HCT116 (cell line): Measurements from ENCODE around the gene RNASET2. TPM values are rescaled to one million over a fixed set of nuclear protein-coding genes. Genes with fewer than 3 reads are reported as not detected.

Experiments used
- ATAC-seq: fragments of 200-7000 bp; cut with Tn5 transposase; 2 replicates; pipeline ENCODE4 v1.9.1; 2020; ENCODE audit warnings: mild to moderate bottlenecking, moderate library complexity
- BruUV-seq: library from RNA; stranded (reverse); fragments of 400-500 nt; replicated peaks from 2 replicates; lab custom pipeline; 2021; lab: Mats Ljungman, UMichigan
- CTCF ChIA-PET: fragments of 300-600 bp; sonication (Branson Sonifier 250); formaldehyde crosslinking; loops from one replicate; lab custom pipeline; 2021; ENCODE audit warnings: antibody characterized with exemption; lab: Charles Lee
- POLR2A ChIA-PET: fragments of 300-600, 350-600 bp; sonication (Branson Sonifier 250); formaldehyde crosslinking; loops from one replicate; lab custom pipeline; 2021; ENCODE audit warnings: antibody characterized with exemption; lab: Charles Lee
- RAD21 ChIA-PET, 2 experiments: fragments of 300-600 bp; sonication (Branson Sonifier 250); formaldehyde crosslinking; loops; one replicate each; lab custom pipeline; 2023; ENCODE audit warnings: low total read pairs in 2 of 2; ENCODE audit not compliant: uncharacterized antibody in 2 of 2, unreplicated experiment in 2 of 2, low non-redundant PET in 1 of 2; lab: Charles Lee
- DNase-seq: peaks from one replicate; pipeline ENCODE4 v3.0.0-alpha.2; 2010; ENCODE audit warnings: low read depth, low spot score
- H2AFZ ChIP-seq: fragments of 200-600 bp; shearing (Covaris generic), sonication (generic); 2 replicates; pipeline ENCODE4 v1.6.1; 2017; ENCODE audit warnings: low read depth, mixed run types, mixed read lengths, antibody characterized with exemption, low read length; ENCODE audit not compliant: poor library complexity, severe bottlenecking
- H3K27ac ChIP-seq: 2 replicates; pipeline ENCODE4 v1.5.1; 2012; ENCODE audit warnings: low read depth, low read length
- H3K27me3 ChIP-seq: fragments of 200-600 bp; sonication (generic); 2 replicates; pipeline ENCODE4 v1.6.1; 2016; ENCODE audit warnings: mixed run types, low read length, mixed read lengths; ENCODE audit not compliant: insufficient read depth
- H3K36me3 ChIP-seq, 2 experiments: fragments of 200-500 bp in 1 of 2; fragments of 200-600 bp in 1 of 2; sonication (Bioruptor generic) in 1 of 2; sonication (generic) in 1 of 2; 2 replicates each; pipeline versions ENCODE4 v1.5.1 to v1.6.1; 2014 to 2016; ENCODE audit warnings: low read length in 2 of 2, inconsistent platforms in 1 of 2, mixed read lengths in 1 of 2, mixed run types in 1 of 2; ENCODE audit not compliant: insufficient read depth in 2 of 2, control insufficient read depth in 1 of 2
- H3K4me1 ChIP-seq, 2 experiments: fragments of 200-600 bp in 1 of 2; sonication (generic) in 1 of 2; 2 replicates each; pipeline versions ENCODE4 v1.5.1 to v1.6.1; 2012 to 2017; ENCODE audit warnings: low read length in 2 of 2, inconsistent platforms in 1 of 2, mild to moderate bottlenecking in 1 of 2, mixed read lengths in 1 of 2, mixed run types in 1 of 2, moderate library complexity in 1 of 2; ENCODE audit not compliant: insufficient read depth in 2 of 2, control insufficient read depth in 1 of 2
- H3K4me2 ChIP-seq: fragments of 200-600 bp; sonication (generic); 2 replicates; pipeline ENCODE4 v1.6.1; 2017; ENCODE audit warnings: mixed run types, low read length, mixed read lengths
- H3K4me3 ChIP-seq, 2 experiments: fragments of 200-600 bp in 1 of 2; sonication (generic) in 1 of 2; replicated peaks in 1 of 2; 2 replicates each; pipeline ENCODE4 v1.5.1; 2011 to 2016; ENCODE audit warnings: low read length in 2 of 2, control low read depth in 1 of 2, low read depth in 1 of 2, mild to moderate bottlenecking in 1 of 2, mixed read lengths in 1 of 2, mixed run types in 1 of 2
- H3K79me2 ChIP-seq: fragments of 200-600 bp; sonication (generic); 2 replicates; pipeline ENCODE4 v1.6.1; 2017; ENCODE audit warnings: mild to moderate bottlenecking, mixed run types, low read length, moderate library complexity, mixed read lengths; ENCODE audit not compliant: insufficient read depth
- H3K9ac ChIP-seq: fragments of 200-600 bp; sonication (generic); 2 replicates; pipeline ENCODE4 v1.6.1; 2016; ENCODE audit warnings: low read length, mixed read lengths
- H3K9me2 ChIP-seq: fragments of 200-600 bp; sonication (generic), shearing (Covaris generic); 2 replicates; pipeline ENCODE4 v1.6.1; 2017; ENCODE audit warnings: mixed run types, mild to moderate bottlenecking, moderate library complexity; ENCODE audit not compliant: insufficient read depth
- H3K9me3 ChIP-seq, 2 experiments: fragments of 200-500 bp in 1 of 2; fragments of 200-600 bp in 1 of 2; sonication (Bioruptor generic) in 1 of 2; sonication (generic) in 1 of 2; 2 replicates each; pipeline ENCODE4 v1.6.1; 2014 to 2017; ENCODE audit warnings: low read length in 2 of 2, mixed read lengths in 2 of 2, inconsistent platforms in 1 of 2, low read depth in 1 of 2, mild to moderate bottlenecking in 1 of 2, mixed run types in 1 of 2, moderate library complexity in 1 of 2; ENCODE audit not compliant: control insufficient read depth in 1 of 2, insufficient read depth in 1 of 2
- H4K20me1 ChIP-seq: fragments of 200-600 bp; sonication (generic), shearing (Covaris generic); 2 replicates; pipeline ENCODE4 v1.6.1; 2017; ENCODE audit warnings: mixed run types, mild to moderate bottlenecking, moderate library complexity; ENCODE audit not compliant: insufficient read depth
- CEBPB ChIP-seq: IDR thresholded peaks from 2 replicates; pipeline ENCODE4 v1.6.1; 2012; ENCODE audit warnings: low read depth
- EGR1 ChIP-seq: IDR thresholded peaks from 2 replicates; pipeline ENCODE4 v1.6.1; 2012; ENCODE audit warnings: low read depth
- SP1 ChIP-seq: IDR thresholded peaks from 2 replicates; pipeline ENCODE4 v1.6.1; 2012; ENCODE audit warnings: low read depth
- SRF ChIP-seq: IDR thresholded peaks from 2 replicates; pipeline ENCODE4 v1.6.1; 2012; ENCODE audit warnings: low read depth
- ZFX ChIP-seq: fragments of 450-650 bp; IDR thresholded peaks from 2 replicates; pipeline ENCODE4 v1.6.1; 2017
- ZNF274 ChIP-seq: fragments of 200-500 bp; sonication (Bioruptor generic); IDR thresholded peaks from 2 replicates; pipeline ENCODE4 v1.6.1; 2014; ENCODE audit warnings: mild to moderate bottlenecking, low read depth, low read length, inconsistent platforms
- intact Hi-C: fragments of 100-400 bp; cut with micrococcal nuclease; formaldehyde crosslinking; loops from 2 replicates; pipeline ENCODE4 v1.10.0; 2022
- total RNA-seq: library from RNA; stranded (reverse); gene quantifications from one replicate; pipeline ENCODE4 v1.2.1, GENCODE V29; 2021; ENCODE audit not compliant: unreplicated experiment
- TF ChIP-seq, protein P1 (sequence below), 3 experiments: fragments of 200-600 bp in 1 of 3; sonication (generic) in 1 of 3; IDR thresholded peaks in 2 of 3; conservative IDR thresholded peaks in 1 of 3; 2 replicates each; pipeline ENCODE4 v1.5.1; 2012 to 2017; ENCODE audit warnings: low read depth in 2 of 3, low read length in 2 of 3, antibody characterized with exemption in 1 of 3, borderline replicate concordance in 1 of 3, control low read depth in 1 of 3, mild to moderate bottlenecking in 1 of 3, mixed read lengths in 1 of 3, mixed run types in 1 of 3, moderate library complexity in 1 of 3; ENCODE audit not compliant: insufficient read depth in 1 of 3
- TF ChIP-seq, protein P2 (sequence below): IDR thresholded peaks from 2 replicates; pipeline ENCODE4 v1.6.1; 2012; ENCODE audit warnings: low read depth

RNASET2 gene
- total RNA-seq, 1 experiment from 2014 or later = 32.8 TPM

- Histone ChIP-seq H3K9ac (no peak overlapping the region), H3K9me2 (no peaks in the 10 kb centered on the region), H3K9me3 (no peaks in the 10 kb centered on the region), H4K20me1 (no peaks in the 10 kb centered on the region), H3K27ac (no peak overlapping the region), H3K36me3 (no peaks in the 10 kb centered on the region), H3K4me1 (no peaks in the 10 kb centered on the region), H3K4me2 (no peak overlapping the region), H3K79me2 (no peaks in the 10 kb centered on the region), H3K27me3 (no peaks in the 10 kb centered on the region), H3K4me3 (no peak overlapping the region), H2AFZ (no peak overlapping the region)
- RAD21 ChIA-PET = interaction anchor here in 1 of 2 experiments (0.7 kb wide), 1 partner anchor 196 kb away, joined by 8 read pairs; no protein-coding TSS in a partner anchor
- ATAC-seq = no peak
- no peak for TF ChIP-seq CEBPB
- TF ChIP-seq, protein P1, sequence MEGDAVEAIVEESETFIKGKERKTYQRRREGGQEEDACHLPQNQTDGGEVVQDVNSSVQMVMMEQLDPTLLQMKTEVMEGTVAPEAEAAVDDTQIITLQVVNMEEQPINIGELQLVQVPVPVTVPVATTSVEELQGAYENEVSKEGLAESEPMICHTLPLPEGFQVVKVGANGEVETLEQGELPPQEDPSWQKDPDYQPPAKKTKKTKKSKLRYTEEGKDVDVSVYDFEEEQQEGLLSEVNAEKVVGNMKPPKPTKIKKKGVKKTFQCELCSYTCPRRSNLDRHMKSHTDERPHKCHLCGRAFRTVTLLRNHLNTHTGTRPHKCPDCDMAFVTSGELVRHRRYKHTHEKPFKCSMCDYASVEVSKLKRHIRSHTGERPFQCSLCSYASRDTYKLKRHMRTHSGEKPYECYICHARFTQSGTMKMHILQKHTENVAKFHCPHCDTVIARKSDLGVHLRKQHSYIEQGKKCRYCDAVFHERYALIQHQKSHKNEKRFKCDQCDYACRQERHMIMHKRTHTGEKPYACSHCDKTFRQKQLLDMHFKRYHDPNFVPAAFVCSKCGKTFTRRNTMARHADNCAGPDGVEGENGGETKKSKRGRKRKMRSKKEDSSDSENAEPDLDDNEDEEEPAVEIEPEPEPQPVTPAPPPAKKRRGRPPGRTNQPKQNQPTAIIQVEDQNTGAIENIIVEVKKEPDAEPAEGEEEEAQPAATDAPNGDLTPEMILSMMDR (IDR thresholded peaks at IDR 0.05 in 2 of 3, conservative IDR thresholded peaks at IDR 0.05 in 1 of 3; ENCODE audit: borderline replicate concordance in 1 of 3, insufficient read depth in 1 of 3, low read depth in 2 of 3, low read length in 2 of 3) = no peak
- TF ChIP-seq ZFX = no peak
- TF ChIP-seq, protein P2, sequence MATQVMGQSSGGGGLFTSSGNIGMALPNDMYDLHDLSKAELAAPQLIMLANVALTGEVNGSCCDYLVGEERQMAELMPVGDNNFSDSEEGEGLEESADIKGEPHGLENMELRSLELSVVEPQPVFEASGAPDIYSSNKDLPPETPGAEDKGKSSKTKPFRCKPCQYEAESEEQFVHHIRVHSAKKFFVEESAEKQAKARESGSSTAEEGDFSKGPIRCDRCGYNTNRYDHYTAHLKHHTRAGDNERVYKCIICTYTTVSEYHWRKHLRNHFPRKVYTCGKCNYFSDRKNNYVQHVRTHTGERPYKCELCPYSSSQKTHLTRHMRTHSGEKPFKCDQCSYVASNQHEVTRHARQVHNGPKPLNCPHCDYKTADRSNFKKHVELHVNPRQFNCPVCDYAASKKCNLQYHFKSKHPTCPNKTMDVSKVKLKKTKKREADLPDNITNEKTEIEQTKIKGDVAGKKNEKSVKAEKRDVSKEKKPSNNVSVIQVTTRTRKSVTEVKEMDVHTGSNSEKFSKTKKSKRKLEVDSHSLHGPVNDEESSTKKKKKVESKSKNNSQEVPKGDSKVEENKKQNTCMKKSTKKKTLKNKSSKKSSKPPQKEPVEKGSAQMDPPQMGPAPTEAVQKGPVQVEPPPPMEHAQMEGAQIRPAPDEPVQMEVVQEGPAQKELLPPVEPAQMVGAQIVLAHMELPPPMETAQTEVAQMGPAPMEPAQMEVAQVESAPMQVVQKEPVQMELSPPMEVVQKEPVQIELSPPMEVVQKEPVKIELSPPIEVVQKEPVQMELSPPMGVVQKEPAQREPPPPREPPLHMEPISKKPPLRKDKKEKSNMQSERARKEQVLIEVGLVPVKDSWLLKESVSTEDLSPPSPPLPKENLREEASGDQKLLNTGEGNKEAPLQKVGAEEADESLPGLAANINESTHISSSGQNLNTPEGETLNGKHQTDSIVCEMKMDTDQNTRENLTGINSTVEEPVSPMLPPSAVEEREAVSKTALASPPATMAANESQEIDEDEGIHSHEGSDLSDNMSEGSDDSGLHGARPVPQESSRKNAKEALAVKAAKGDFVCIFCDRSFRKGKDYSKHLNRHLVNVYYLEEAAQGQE = no peak
- TF ChIP-seq SRF = no peak
- no peak for TF ChIP-seq EGR1
- TF ChIP-seq ZNF274 = no peak
- no peak for TF ChIP-seq SP1
- CTCF ChIA-PET = no interaction called here
- no TSS peak for BruUV-seq
- no peak for DNase-seq
- intact Hi-C loops = no loop called here
- POLR2A ChIA-PET = no interaction called here
Measured at GRCh38 chr6:166976636-166977035, 20.3 kb upstream of the RNASET2 start.
